ENCODE results near the gene TRAF3IP1. TPM values are rescaled to one million over a fixed set of nuclear protein-coding genes. Genes with fewer than 3 reads are reported as not detected.

Gene TRAF3IP1
- total RNA-seq, 2 experiments from 2014 or later: 5.1 to 6.9 TPM

GRCh38 chr2:238427435-238428162 lies 107.3 kb downstream of the TRAF3IP1 start:
- no peaks in the 10 kb centered on the region for H3K27me3 ChIP-seq (ENCODE audit: control insufficient read depth in 1 of 2, insufficient read depth in 2 of 2, low read length in 2 of 2)
- H3K4me3 Mint-ChIP-seq: peak overlapping the region; percentile 87
- no peak for TF ChIP-seq CTCF (IDR thresholded peaks at IDR 0.05)
- intact Hi-C loops (cut with DNase I, micrococcal nuclease): loop anchor here in 1 of 2 experiments (2.0 to 10.0 kb wide), 5 partner anchors 137 to 1707 kb away; partner anchors contain the start of genes COPS9, ILKAP and UBE2F
- peak overlapping the region; percentile 88 for H3K4me3 ChIP-seq (ENCODE audit: low read length)
- H3K4me1 Mint-ChIP-seq (ENCODE audit: low read depth): peaks cover 58% of the 10 kb centered on the region
- H3K36me3 Mint-ChIP-seq (ENCODE audit: low read depth): peaks cover 46% of the 10 kb centered on the region
- ChIA-PET CTCF (no interaction called here), POLR2A (interaction anchor here (0.6 to 1.4 kb wide), 3 partner anchors 9 to 1598 kb away, joined by 3 to 12 read pairs (median 5); no protein-coding TSS in a partner anchor)
- no peaks in the 10 kb centered on the region for H3K9me3 ChIP-seq (ENCODE audit: control insufficient read depth in 1 of 2, insufficient read depth in 1 of 2, low read length in 2 of 2)
- peaks cover 38% of the 10 kb centered on the region for H3K4me1 ChIP-seq (ENCODE audit: insufficient read depth, low read length)
- H3K36me3 ChIP-seq (ENCODE audit: insufficient read depth, low read length): peaks cover 14% of the 10 kb centered on the region
- H3K27ac ChIP-seq (ENCODE audit: low read depth in 1 of 2, low read length in 2 of 2): peak overlapping the region; percentile 52 to 75
- peak; percentile 2 for ATAC-seq (ENCODE audit: poor library complexity)
- peak in 1 of 14 experiments; percentile 4 for DNase-seq
- H3K27me3 Mint-ChIP-seq: no peaks in the 10 kb centered on the region
- H3K9me3 Mint-ChIP-seq: no peaks in the 10 kb centered on the region
- H3K27ac Mint-ChIP-seq: peak overlapping the region; percentile 90

DNA sequence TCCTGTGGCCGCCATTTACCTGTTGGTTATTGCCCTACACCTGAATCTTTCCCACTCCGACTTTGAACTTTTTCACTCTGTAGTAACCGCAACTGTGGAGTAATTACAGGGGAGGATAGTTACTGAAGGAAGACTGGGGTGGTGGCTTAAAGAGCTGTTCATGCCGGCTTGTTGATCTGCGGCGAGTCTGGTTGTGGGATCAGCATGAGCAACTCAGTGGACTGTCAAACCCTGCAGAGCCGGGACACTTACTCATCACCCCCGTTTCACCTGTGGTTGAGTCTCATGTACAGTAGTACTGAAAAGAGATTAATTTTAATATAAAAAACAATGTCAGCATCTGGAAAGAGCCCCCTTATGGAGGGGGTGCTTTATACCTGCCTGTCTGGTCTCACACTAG lies 108.5 kb downstream of the TRAF3IP1 start:
- Histone ChIP-seq H3K27ac (ENCODE audit: low read depth in 1 of 2, low read length in 2 of 2) (no peak overlapping the region), H3K4me3 (ENCODE audit: low read length) (no peak overlapping the region), H3K9me3 (ENCODE audit: control insufficient read depth in 1 of 2, insufficient read depth in 1 of 2, low read length in 2 of 2) (no peaks in the 10 kb centered on the region), H3K27me3 (ENCODE audit: control insufficient read depth in 1 of 2, insufficient read depth in 2 of 2, low read length in 2 of 2) (no peaks in the 10 kb centered on the region), H3K4me1 (ENCODE audit: insufficient read depth, low read length) (peaks cover 38% of the 10 kb centered on the region), H3K36me3 (ENCODE audit: insufficient read depth, low read length) (peaks cover 22% of the 10 kb centered on the region)
- ChIA-PET POLR2A (interaction anchor here (0.7 kb wide), 1 partner anchor 11 kb away, joined by 3 read pairs; no protein-coding TSS in a partner anchor), CTCF (no interaction called here)
- peaks cover 59% of the 10 kb centered on the region for H3K36me3 Mint-ChIP-seq (ENCODE audit: low read depth)
- ATAC-seq (ENCODE audit: poor library complexity) (no peak), DNase-seq (no peak)
- peak overlapping the region; percentile 87 for H3K4me3 Mint-ChIP-seq
- H3K9me3 Mint-ChIP-seq: no peaks in the 10 kb centered on the region
- no peak for TF ChIP-seq CTCF (IDR thresholded peaks at IDR 0.05)
- H3K27ac Mint-ChIP-seq: peak overlapping the region; percentile 75
- H3K27me3 Mint-ChIP-seq: no peaks in the 10 kb centered on the region
- H3K4me1 Mint-ChIP-seq (ENCODE audit: low read depth): peaks cover 68% of the 10 kb centered on the region
- intact Hi-C loops (cut with DNase I, micrococcal nuclease): loop anchor here in 1 of 2 experiments (2.0 to 10.0 kb wide), 5 partner anchors 138 to 1706 kb away; partner anchors contain the start of genes COPS9, ILKAP and UBE2F

- Mint-ChIP-seq H3K27me3 (no peaks in the 10 kb centered on the region), H3K4me3 (peak overlapping the region; percentile 48), H3K27ac (peak overlapping the region; percentile 75), H3K4me1 (ENCODE audit: low read depth) (peaks cover 68% of the 10 kb centered on the region), H3K36me3 (ENCODE audit: low read depth) (peaks cover 76% of the 10 kb centered on the region), H3K9me3 (no peaks in the 10 kb centered on the region)
- Histone ChIP-seq H3K4me1 (ENCODE audit: insufficient read depth, low read length) (peaks cover 35% of the 10 kb centered on the region), H3K27me3 (ENCODE audit: control insufficient read depth in 1 of 2, insufficient read depth in 2 of 2, low read length in 2 of 2) (no peaks in the 10 kb centered on the region), H3K4me3 (ENCODE audit: low read length) (no peak overlapping the region), H3K27ac (ENCODE audit: low read depth in 1 of 2, low read length in 2 of 2) (no peak overlapping the region), H3K36me3 (ENCODE audit: insufficient read depth, low read length) (peaks cover 41% of the 10 kb centered on the region), H3K9me3 (ENCODE audit: control insufficient read depth in 1 of 2, insufficient read depth in 1 of 2, low read length in 2 of 2) (no peaks in the 10 kb centered on the region)
- no peak for TF ChIP-seq CTCF (IDR thresholded peaks at IDR 0.05)
- DNase-seq (no peak), ATAC-seq (ENCODE audit: poor library complexity) (no peak)
- ChIA-PET CTCF (no interaction called here), POLR2A (no interaction called here)
- intact Hi-C loops (cut with DNase I, micrococcal nuclease): no loop called here
These were observed 110.5 kb downstream of the TRAF3IP1 start for GRCh38 chr2:238430781-238431180.

All from CD4-positive, alpha-beta T cell (primary cell).